ENCODE measurements around the gene ADI1.

- TF ChIP-seq, protein P1, sequence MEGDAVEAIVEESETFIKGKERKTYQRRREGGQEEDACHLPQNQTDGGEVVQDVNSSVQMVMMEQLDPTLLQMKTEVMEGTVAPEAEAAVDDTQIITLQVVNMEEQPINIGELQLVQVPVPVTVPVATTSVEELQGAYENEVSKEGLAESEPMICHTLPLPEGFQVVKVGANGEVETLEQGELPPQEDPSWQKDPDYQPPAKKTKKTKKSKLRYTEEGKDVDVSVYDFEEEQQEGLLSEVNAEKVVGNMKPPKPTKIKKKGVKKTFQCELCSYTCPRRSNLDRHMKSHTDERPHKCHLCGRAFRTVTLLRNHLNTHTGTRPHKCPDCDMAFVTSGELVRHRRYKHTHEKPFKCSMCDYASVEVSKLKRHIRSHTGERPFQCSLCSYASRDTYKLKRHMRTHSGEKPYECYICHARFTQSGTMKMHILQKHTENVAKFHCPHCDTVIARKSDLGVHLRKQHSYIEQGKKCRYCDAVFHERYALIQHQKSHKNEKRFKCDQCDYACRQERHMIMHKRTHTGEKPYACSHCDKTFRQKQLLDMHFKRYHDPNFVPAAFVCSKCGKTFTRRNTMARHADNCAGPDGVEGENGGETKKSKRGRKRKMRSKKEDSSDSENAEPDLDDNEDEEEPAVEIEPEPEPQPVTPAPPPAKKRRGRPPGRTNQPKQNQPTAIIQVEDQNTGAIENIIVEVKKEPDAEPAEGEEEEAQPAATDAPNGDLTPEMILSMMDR (conservative IDR thresholded peaks at IDR 0.05; ENCODE audit: low read depth, low read length) = no peak
- TF ChIP-seq MXI1 (IDR thresholded peaks at IDR 0.05; ENCODE audit: borderline replicate concordance, low read depth, low read length) (no peak), USF2 (IDR thresholded peaks at IDR 0.05; ENCODE audit: low read depth, low read length) (no peak), POLR2A (IDR thresholded peaks at IDR 0.05; ENCODE audit: low read depth, low read length) (no peak), MAFK (IDR thresholded peaks at IDR 0.05; ENCODE audit: low read depth, low read length) (no peak), CHD1 (IDR thresholded peaks at IDR 0.05; ENCODE audit: low read depth, low read length) (no peak), RCOR1 (IDR thresholded peaks at IDR 0.05; ENCODE audit: insufficient replicate concordance, low read length) (no peak), ELK1 (IDR thresholded peaks at IDR 0.05; ENCODE audit: borderline replicate concordance, low read depth, low read length) (no peak), NFE2L2 (IDR thresholded peaks at IDR 0.05; ENCODE audit: low read depth, low read length) (no peak), RAD21 (IDR thresholded peaks at IDR 0.05; ENCODE audit: low read length) (no peak)
Measured at GRCh38 chr2:3543023-3543683, 23.8 kb upstream of the ADI1 start.

All from IMR-90 (cell line).